ENCODE measurements around the gene GMDS. TPM values are rescaled to one million over a fixed set of nuclear protein-coding genes. Genes with fewer than 3 reads are reported as not detected.

The GMDS gene
- total RNA-seq, 3 donors from 2014 or later (not counting 1 experiment from before 2014, with no cell fraction given) = 23.6 to 31.0 (median 26.4) TPM

- Histone ChIP-seq H3K36me3 (ENCODE audit: control insufficient read depth, insufficient read depth, low read length) (no peaks in the 10 kb centered on the region), H3K27me3 (ENCODE audit: control insufficient read depth, insufficient read depth, low read length) (no peaks in the 10 kb centered on the region), H3K9me3 (ENCODE audit: control insufficient read depth, insufficient read depth, low read length) (no peaks in the 10 kb centered on the region), H3K4me1 (ENCODE audit: control insufficient read depth, insufficient read depth, low read length) (peaks cover 12% of the 10 kb centered on the region), H3K27ac (ENCODE audit: low read length) (no peak overlapping the region), H3K4me3 (ENCODE audit: low read length) (no peak overlapping the region)
- ATAC-seq (no peak), DNase-seq (no peak)
- no peak overlapping the region for H3K4me3 Mint-ChIP-seq
- H3K9me3 Mint-ChIP-seq = no peaks in the 10 kb centered on the region
- H3K36me3 Mint-ChIP-seq = no peaks in the 10 kb centered on the region
- no peaks in the 10 kb centered on the region for H3K27me3 Mint-ChIP-seq (ENCODE audit: low read depth in 2 of 2)
- intact Hi-C loops (cut with micrococcal nuclease) = no loop called here
- no peak overlapping the region for H3K27ac Mint-ChIP-seq
- TF ChIP-seq CTCF (IDR thresholded peaks at IDR 0.05) = no peak
- H3K4me1 Mint-ChIP-seq = peaks cover 7 to 11% of the 10 kb centered on the region in 2 donors
These were observed 582.9 kb downstream of the GMDS start for GRCh38 chr6:1662534-1662933.

GRCh38 chr6:1659816-1660215, 585.6 kb downstream of the GMDS start:
- no peak for TF ChIP-seq CTCF (IDR thresholded peaks at IDR 0.05)
- no peaks in the 10 kb centered on the region for H3K9me3 ChIP-seq (ENCODE audit: control insufficient read depth, insufficient read depth, low read length)
- Mint-ChIP-seq H3K4me1 (peaks cover 7 to 11% of the 10 kb centered on the region in 2 donors), H3K27me3 (ENCODE audit: low read depth in 2 of 2) (no peaks in the 10 kb centered on the region), H3K9me3 (no peaks in the 10 kb centered on the region), H3K27ac (peak overlapping the region in 1 of 2 donors; percentile 21), H3K36me3 (no peaks in the 10 kb centered on the region), H3K4me3 (no peak overlapping the region)
- H3K27me3 ChIP-seq (ENCODE audit: control insufficient read depth, insufficient read depth, low read length) = no peaks in the 10 kb centered on the region
- intact Hi-C loops (cut with micrococcal nuclease) = no loop called here
- no peak overlapping the region for H3K4me3 ChIP-seq (ENCODE audit: low read length)
- peaks cover 8% of the 10 kb centered on the region for H3K4me1 ChIP-seq (ENCODE audit: control insufficient read depth, insufficient read depth, low read length)
- ATAC-seq (peak in 2 of 3 donors; percentile 48 to 78), DNase-seq (no peak)
- no peak overlapping the region for H3K27ac ChIP-seq (ENCODE audit: low read length)
- H3K36me3 ChIP-seq (ENCODE audit: control insufficient read depth, insufficient read depth, low read length) = no peaks in the 10 kb centered on the region
- 36% methylated on average over 7 of the region's 7 CpGs for WGBS (ENCODE audit: insufficient coverage)

GRCh38 chr6:1658212-1659005, 587.0 kb downstream of the GMDS start:
- Histone ChIP-seq H3K27ac (ENCODE audit: low read length) (no peak overlapping the region), H3K36me3 (ENCODE audit: control insufficient read depth, insufficient read depth, low read length) (no peaks in the 10 kb centered on the region), H3K9me3 (ENCODE audit: control insufficient read depth, insufficient read depth, low read length) (no peaks in the 10 kb centered on the region), H3K4me1 (ENCODE audit: control insufficient read depth, insufficient read depth, low read length) (peaks cover 8% of the 10 kb centered on the region), H3K27me3 (ENCODE audit: control insufficient read depth, insufficient read depth, low read length) (no peaks in the 10 kb centered on the region), H3K4me3 (ENCODE audit: low read length) (no peak overlapping the region)
- Mint-ChIP-seq H3K9me3 (no peaks in the 10 kb centered on the region), H3K4me3 (no peak overlapping the region), H3K36me3 (no peaks in the 10 kb centered on the region), H3K27ac (no peak overlapping the region), H3K4me1 (peaks cover 7 to 11% of the 10 kb centered on the region in 2 donors), H3K27me3 (ENCODE audit: low read depth in 2 of 2) (no peaks in the 10 kb centered on the region)
- DNase-seq = no peak
- intact Hi-C loops (cut with micrococcal nuclease) = no loop called here
- 96% methylated on average over 15 of the region's 15 CpGs for WGBS (ENCODE audit: insufficient coverage)
- TF ChIP-seq CTCF (IDR thresholded peaks at IDR 0.05) = no peak
- no peak for ATAC-seq

- Mint-ChIP-seq H3K27me3 (ENCODE audit: low read depth in 2 of 2) (no peaks in the 10 kb centered on the region), H3K27ac (no peak overlapping the region), H3K4me1 (peaks cover 7 to 11% of the 10 kb centered on the region in 2 donors), H3K9me3 (no peaks in the 10 kb centered on the region), H3K36me3 (no peaks in the 10 kb centered on the region), H3K4me3 (no peak overlapping the region)
- Histone ChIP-seq H3K4me1 (ENCODE audit: control insufficient read depth, insufficient read depth, low read length) (peaks cover 8% of the 10 kb centered on the region), H3K4me3 (ENCODE audit: low read length) (no peak overlapping the region), H3K36me3 (ENCODE audit: control insufficient read depth, insufficient read depth, low read length) (no peaks in the 10 kb centered on the region), H3K27ac (ENCODE audit: low read length) (no peak overlapping the region), H3K9me3 (ENCODE audit: control insufficient read depth, insufficient read depth, low read length) (no peaks in the 10 kb centered on the region), H3K27me3 (ENCODE audit: control insufficient read depth, insufficient read depth, low read length) (no peaks in the 10 kb centered on the region)
- intact Hi-C loops (cut with micrococcal nuclease) = no loop called here
- TF ChIP-seq CTCF (IDR thresholded peaks at IDR 0.05) = no peak
- WGBS (ENCODE audit: insufficient coverage) = 97% methylated on average over 7 of the region's 7 CpGs
- DNase-seq (no peak), ATAC-seq (no peak)
These were observed 587.6 kb downstream of the GMDS start for GRCh38 chr6:1657771-1658165.
